ENCODE measurements around the gene DAB2IP.

DAB2IP gene

DNA sequence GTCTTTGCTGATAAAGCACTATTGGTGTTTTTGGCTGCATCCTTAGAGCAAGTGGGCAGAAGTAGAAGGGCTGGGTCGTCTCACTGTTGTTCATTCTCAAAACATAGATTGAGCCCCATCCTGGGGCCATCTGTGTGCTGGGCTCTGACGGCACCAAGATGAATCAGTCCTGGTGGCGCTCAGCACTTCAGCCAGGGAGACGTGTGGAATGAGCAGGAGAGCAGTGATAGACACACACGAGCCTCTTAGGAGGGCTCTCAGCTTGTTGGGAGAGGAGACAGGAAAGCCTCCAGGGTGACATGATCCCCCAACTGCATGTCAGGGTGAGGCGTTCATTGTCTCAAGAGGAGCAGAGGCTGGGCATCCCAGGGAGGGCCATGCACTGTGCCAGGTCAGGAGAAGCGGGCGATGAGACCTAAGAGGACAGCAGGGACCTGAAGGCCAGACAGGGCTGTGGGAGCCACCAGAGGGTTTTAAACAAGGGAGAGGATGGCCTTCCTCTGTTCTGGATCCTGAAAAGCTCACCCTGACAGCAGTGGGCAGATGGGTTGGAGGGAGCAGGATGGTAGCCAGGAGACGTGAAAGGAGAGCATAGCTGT, 115.8 kb downstream of the DAB2IP start:
- no peak for DNase-seq

DNA sequence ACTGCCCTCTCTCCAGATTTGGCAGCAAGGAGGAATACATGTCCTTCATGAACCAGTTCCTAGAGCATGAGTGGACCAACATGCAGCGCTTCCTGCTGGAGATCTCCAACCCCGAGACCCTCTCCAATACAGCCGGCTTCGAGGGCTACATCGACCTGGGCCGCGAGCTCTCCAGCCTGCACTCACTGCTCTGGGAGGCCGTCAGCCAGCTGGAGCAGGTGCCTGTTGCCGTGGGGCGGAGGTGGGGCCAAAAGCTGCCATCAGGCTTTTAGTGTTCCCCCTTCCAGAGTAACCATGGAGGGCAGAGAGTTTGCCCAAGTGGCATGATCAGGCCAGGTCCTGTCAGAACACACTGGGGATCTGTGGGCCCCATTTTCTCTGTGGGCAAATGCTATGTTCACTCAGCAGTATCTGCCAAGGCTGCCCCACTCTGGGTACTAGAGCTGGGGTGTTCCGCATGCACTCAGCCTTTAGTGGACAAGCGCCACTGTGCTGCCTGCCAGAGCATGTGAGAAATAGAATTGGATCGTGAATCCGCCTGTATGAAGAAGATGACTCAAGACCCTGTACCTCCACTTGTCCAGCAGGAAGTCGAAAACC, 117.1 kb downstream of the DAB2IP start:
- DNase-seq = no peak

DNA sequence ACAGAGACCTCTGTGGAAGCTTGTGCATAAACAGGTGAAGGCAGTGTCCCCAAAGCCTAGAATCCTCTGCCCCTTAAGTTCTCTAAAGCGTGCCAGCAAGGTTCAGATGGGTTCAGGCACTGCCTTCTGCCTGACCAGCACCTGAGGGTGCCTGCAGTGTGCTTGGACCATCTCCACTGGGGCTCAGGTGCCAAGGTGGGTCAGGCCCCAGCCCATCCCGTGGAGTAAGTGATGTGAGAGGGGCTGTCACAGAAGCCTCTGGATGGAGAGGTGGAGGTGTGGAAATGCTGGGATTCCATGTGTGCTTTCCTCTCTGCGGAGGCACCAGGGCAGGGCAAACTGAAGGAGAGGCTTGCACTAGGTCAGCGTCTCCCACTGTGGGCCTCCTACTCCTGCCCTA, 118.5 kb downstream of the DAB2IP start:
- DNase-seq = no peak

DNA sequence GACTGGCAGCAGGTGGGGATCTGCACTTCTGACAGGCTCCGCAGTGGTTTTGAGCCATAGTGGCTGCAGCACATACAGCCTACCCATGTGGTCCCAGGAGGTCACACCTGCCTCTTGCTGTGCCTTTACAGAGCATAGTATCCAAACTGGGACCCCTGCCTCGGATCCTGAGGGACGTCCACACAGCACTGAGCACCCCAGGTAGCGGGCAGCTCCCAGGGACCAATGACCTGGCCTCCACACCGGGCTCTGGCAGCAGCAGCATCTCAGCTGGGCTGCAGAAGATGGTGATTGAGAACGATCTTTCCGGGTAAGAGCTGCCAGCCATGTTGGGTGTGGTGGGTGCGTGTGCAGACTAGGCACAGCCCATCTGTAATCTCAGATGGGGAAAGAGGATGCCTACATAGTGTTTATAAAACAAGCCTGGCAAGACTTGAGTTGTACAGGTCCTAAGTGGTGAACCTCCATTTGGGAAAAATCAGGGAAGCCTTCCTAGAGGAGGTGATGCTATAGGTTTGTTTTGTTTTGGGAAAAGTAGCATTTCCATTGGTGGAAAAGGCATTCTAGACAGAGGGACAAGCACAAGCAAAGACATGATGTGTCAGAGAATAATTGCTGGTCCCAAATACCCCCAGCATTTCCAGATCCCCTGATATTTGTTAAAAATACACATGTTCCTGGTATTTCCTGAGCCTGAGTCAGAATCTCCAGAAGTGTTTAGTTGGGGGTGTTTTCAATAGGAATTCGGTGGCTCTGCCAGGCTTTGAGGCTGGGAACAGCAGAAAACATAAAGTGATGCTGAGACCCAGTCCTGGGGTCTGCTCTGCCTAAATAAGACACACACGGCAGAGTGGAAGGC, 119.2 kb downstream of the DAB2IP start:
- DNase-seq = no peak

DNA sequence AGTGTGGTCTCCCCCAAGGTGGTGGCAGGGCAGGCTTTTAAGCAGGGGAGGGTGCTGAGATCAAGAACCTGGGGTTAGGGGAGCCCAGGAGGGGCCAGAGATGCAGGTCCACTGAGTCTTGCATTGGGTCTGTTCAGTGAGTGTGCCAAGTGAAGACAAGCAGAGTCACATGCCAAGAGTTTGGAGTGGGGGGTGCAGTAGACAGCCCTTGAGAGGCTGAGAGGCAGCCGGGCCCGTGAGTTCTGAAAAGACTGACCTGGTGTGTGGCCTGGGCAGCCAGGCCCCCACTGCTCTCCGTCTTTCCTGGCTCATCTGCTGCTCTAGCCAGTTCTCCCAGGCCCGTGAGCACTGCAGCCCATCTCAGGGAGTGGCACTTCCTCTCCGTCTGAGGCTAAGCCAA, 120.0 kb downstream of the DAB2IP start:
- DNase-seq = no peak

DNA sequence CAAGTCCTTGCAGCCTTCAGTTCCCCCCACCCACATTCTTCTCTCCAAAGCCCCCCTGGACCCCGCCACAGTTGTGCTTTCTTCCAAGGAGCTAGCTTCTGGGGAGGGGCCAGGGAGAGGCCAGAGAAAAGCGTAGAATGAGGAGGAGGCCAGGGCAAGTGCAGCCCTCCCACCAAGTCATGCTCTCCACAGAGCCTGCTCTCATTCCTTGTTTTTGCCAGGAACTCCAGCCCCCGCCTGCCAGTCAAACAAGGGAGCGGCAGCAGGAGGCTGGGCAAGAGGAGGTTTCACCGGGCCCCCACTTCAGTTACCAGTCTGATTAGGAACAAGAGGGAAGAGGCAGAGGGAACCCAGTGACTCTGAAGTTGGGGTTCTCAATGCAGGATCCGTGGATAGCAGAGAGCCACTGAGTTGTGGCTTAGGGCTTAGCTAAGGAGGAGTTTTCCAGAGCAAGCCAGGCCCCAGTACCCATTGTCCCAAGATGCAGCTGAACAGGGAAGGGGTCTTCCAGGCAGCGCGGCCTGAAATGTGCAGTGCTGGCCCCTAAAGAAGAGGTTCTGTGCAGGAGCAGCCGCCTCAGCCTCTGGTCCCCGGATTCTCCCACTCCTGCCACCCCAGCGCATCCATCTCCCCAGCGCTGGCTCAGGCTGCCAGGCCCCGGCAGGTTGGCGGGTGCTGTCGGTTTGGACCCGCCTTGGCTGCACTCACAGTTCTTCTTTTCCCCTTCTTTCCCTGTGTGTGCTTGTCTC, 120.6 kb downstream of the DAB2IP start:
- no peak for DNase-seq

DNA sequence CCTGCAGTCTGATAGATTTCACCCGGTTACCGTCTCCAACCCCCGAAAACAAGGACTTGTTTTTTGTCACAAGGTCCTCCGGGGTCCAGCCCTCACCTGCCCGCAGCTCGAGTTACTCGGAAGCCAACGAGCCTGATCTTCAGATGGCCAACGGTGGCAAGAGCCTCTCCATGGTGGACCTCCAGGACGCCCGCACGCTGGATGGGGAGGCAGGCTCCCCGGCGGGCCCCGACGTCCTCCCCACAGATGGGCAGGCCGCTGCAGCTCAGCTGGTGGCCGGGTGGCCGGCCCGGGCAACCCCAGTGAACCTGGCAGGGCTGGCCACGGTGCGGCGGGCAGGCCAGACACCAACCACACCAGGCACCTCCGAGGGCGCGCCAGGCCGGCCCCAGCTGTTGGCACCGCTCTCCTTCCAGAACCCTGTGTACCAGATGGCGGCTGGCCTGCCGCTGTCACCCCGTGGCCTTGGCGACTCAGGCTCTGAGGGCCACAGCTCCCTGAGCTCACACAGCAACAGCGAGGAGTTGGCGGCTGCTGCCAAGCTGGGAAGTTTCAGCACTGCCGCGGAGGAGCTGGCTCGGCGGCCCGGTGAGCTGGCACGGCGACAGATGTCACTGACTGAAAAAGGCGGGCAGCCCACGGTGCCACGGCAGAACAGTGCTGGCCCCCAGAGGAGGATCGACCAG, 121.3 kb downstream of the DAB2IP start:
- no peak for DNase-seq

GRCh38 chr9:121773286-121773953, 122.0 kb downstream of the DAB2IP start:
- DNase-seq = no peak

- no peak for DNase-seq
These were observed 122.7 kb downstream of the DAB2IP start for GRCh38 chr9:121773954-121774714.

GRCh38 chr9:121774715-121775613, 123.5 kb downstream of the DAB2IP start:
- DNase-seq = no peak

DNA sequence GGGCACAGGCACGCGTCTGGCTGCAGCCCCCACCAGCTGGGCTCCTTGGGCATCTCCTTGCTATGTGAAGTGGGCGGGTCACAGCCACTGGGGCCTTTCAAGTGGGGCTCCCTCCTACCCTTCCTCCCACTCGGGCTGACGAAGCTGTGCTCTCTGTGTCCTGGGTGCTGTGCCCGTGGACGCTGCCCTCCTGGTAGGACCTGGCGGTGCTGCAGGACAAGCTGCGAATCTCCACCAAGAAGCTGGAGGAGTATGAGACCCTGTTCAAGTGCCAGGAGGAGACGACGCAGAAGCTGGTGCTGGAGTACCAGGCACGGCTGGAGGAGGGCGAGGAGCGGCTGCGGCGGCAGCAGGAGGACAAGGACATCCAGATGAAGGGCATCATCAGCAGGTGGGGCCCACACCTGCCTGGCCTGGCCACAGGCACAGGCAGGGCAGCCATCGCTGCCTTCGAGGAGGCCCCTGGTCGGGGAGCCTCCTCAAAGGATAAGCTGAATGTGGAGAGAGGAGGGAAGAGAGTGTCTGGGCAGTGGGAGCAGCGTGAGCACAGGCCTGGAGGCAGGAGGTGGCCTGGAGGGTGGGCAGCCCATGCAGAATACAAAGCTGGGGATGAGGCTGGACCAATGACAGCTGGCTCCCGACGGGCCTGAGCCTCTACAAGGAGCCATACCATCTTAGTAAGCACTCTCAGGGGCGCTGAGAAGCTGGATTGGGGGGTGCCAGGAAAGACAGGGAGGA, 124.7 kb downstream of the DAB2IP start:
- DNase-seq = no peak

DNA sequence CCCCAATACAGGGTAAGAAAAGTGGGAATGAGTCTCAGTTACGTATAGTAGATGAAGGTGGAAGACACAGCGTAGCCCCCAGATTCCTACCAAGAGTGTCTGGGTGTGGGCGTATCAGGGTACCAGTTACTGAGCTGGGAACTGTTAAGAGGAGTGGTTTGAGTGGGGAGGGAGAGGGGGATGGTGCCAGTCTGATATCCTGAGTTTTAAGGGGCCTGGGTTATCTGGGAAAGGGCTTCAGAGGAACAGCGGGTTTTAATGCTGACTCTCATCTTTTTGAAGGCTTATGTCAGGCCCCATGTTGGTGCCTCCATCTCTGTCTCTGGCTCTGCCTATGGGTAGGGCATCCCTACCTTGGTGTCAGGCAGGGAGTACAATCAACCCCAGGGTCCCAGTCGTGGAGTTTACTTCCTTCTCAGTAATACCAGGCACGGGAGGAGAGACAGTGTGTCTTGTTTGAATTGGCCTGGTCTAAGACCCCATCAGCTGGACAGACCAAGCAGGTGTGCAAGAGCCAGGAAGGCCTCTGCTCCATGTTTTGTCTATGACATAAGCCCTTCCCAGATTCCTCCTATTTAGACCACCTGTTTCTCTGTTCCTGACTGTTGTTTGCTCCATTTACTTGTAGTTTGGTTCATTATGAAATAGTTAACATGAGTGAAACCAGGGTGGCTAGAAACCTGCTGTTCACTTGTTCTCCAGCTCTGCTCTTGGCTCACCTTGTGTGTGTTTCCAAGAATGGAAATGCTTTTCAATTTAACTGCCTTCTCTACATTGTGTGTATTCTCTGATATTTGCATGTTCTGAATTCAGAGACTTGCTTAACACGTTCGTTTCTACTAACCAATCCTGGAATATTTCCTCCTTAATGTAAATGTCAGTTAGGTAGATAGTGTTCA, 125.6 kb downstream of the DAB2IP start:
- no peak for DNase-seq

- DNase-seq = no peak
These were observed 127.1 kb downstream of the DAB2IP start for GRCh38 chr9:121778252-121779225.

GRCh38 chr9:121779381-121780117, 128.1 kb downstream of the DAB2IP start:
- no peak for DNase-seq

- DNase-seq = no peak
These were observed 129.0 kb downstream of the DAB2IP start for GRCh38 chr9:121780177-121781040.
